BLaER1 treated with 17β-estradiol and CSF1 and Interleukin-3, amounts not matched to agents 10 nM and 100 nM (cell line): ENCODE results near the gene CKS2.
"Not testable (repeated sequence)": the region's sequence is repeated elsewhere in the genome, so short reads cannot be mapped to it uniquely, and the experiment has no call there.

Experiments used
- H3K27ac ChIP-seq, 11 experiments: shearing (Covaris generic); formaldehyde crosslinking; 2 replicates each; pipeline ENCODE4 v1.8.1; 2022
- H3K27me3 ChIP-seq, 11 experiments: shearing (Covaris generic); formaldehyde crosslinking; 2 replicates each; pipeline ENCODE4 v1.8.1; 2022
- H3K36me3 ChIP-seq, 11 experiments: shearing (Covaris generic); formaldehyde crosslinking; 2 replicates each; pipeline ENCODE4 v1.8.1; 2022
- H3K4me1 ChIP-seq, 10 experiments: shearing (Covaris generic); formaldehyde crosslinking; 2 replicates each; pipeline ENCODE4 v1.8.1; 2022
- H3K4me2 ChIP-seq, 11 experiments: shearing (Covaris generic); formaldehyde crosslinking; 2 replicates each; pipeline ENCODE4 v1.8.1; 2022
- H3K4me3 ChIP-seq, 10 experiments: shearing (Covaris generic); formaldehyde crosslinking; 2 replicates each; pipeline ENCODE4 v1.8.1; 2022
- H3K9ac ChIP-seq, 11 experiments: shearing (Covaris generic); formaldehyde crosslinking; 2 replicates each; pipeline ENCODE4 v1.8.1; 2022
- H3K9me3 ChIP-seq, 11 experiments: shearing (Covaris generic); formaldehyde crosslinking; replicated peaks in 1 of 11; 2 replicates each; pipeline ENCODE4 v1.8.1; 2022
- H4K20me1 ChIP-seq, 11 experiments: shearing (Covaris generic); formaldehyde crosslinking; 2 replicates each; pipeline ENCODE4 v1.8.1; 2022
- Cebpa-rat ChIP-seq, 11 experiments: shearing (Covaris generic); IDR thresholded peaks; 2 replicates each; pipeline ENCODE4 v1.8.1; 2022

Gene CKS2

DNA sequence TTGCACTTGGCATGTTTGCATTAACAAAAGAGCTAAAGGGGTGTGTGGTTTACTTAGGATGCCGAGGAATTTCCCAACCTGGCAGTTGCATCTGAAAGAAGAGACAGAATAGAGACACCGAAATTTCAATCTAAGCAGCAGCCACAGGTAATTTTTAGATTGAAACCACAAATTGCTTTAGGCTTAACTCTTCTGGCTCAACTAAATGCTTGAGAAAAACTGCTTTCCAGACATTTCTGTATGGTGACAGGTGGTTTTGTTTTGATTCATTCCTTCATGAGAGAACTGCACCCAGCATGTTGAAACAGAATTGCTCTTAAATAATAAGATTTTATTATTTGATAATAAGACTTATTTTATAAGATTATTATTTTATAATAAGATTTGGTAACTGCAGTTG is 28.8 kb downstream of the CKS2 start:
- H4K20me1 ChIP-seq = peaks cover 0 to 3% (median 0%) of the 10 kb centered on the region in 11 experiments; a peak in 1 of 22 replicates
- no peak for TF ChIP-seq Cebpa-rat (IDR thresholded peaks at IDR 0.05)
- no peak overlapping the region for H3K9ac ChIP-seq
- H3K9me3 ChIP-seq = peaks cover 0 to 15% (median 0%) of the 10 kb centered on the region in 11 experiments; a peak in 9 of 22 replicates
- peaks cover 98 to 100% (median 100%) of the 10 kb centered on the region in 11 experiments for H3K36me3 ChIP-seq
- H3K4me2 ChIP-seq = no peak overlapping the region
- no peak overlapping the region for H3K4me3 ChIP-seq
- no peak overlapping the region for H3K27ac ChIP-seq
- H3K27me3 ChIP-seq = no peaks in the 10 kb centered on the region
- H3K4me1 ChIP-seq = no peaks in the 10 kb centered on the region

GRCh38 chr9:89340332-89340731 is 29.3 kb downstream of the CKS2 start:
- peaks cover 0 to 15% (median 0%) of the 10 kb centered on the region in 11 experiments; a peak in 9 of 22 replicates for H3K9me3 ChIP-seq
- H3K27ac ChIP-seq = no peak overlapping the region
- no peak overlapping the region for H3K4me2 ChIP-seq
- H3K9ac ChIP-seq = no peak overlapping the region
- TF ChIP-seq Cebpa-rat (IDR thresholded peaks at IDR 0.05) = no peak
- H3K4me3 ChIP-seq = no peak overlapping the region
- no peaks in the 10 kb centered on the region for H3K4me1 ChIP-seq
- peaks cover 0 to 4% (median 0%) of the 10 kb centered on the region in 11 experiments; a peak in 3 of 22 replicates for H4K20me1 ChIP-seq
- H3K36me3 ChIP-seq = peaks cover 98 to 100% (median 100%) of the 10 kb centered on the region in 11 experiments
- H3K27me3 ChIP-seq = no peaks in the 10 kb centered on the region

DNA sequence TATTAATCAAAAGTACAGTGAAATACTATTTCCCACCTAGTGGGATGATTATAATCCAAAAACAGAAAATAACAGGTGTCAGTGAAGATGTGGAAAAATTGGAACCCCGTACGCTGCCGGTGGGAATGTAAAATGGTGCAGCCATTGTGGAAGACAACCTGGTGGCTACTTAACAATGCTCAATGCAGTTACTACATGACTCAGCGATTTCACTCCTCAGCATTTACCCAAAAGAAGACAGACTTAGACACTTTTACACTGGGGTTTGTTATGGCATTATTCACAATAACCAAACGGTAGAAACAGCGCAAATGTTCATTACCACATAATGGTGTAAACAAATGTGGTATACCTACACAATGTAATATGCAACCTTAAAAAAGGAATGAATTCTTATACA is 31.2 kb downstream of the CKS2 start:
- Histone ChIP-seq H3K27ac (no peak overlapping the region), H3K4me2 (no peak overlapping the region), H3K4me3 (no peak overlapping the region), H3K4me1 (no peaks in the 10 kb centered on the region), H4K20me1 (peaks cover 0 to 8% (median 0%) of the 10 kb centered on the region in 11 experiments; a peak in 4 of 22 replicates), H3K36me3 (peaks cover 98 to 100% (median 100%) of the 10 kb centered on the region in 11 experiments), H3K27me3 (no peaks in the 10 kb centered on the region), H3K9me3 (peaks cover 0 to 15% (median 0%) of the 10 kb centered on the region in 11 experiments; a peak in 9 of 22 replicates), H3K9ac (no peak overlapping the region)
- TF ChIP-seq Cebpa-rat (IDR thresholded peaks at IDR 0.05) = no peak

DNA sequence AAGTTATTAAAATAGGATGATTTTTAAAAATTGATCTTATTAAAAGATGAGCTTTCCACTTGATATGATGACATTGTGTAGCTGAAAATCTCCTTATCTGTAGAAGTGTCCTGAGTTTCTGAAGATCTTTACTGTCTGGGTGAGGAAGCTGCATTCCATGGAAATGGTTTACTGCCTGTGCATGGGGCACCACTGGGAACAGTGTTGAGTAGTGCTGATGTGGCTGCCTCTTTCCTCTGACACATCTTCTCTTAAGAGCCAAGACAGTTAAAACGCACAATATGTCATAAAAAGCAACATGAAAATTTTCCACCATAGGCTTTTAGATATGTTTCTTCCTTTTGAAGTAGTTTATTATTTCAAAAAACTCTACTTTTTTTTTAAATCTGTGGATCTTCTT is 32.0 kb downstream of the CKS2 start:
- Histone ChIP-seq H3K4me2 (no peak overlapping the region), H3K36me3 (peaks cover 98 to 100% (median 100%) of the 10 kb centered on the region in 11 experiments), H3K4me1 (no peaks in the 10 kb centered on the region)

DNA sequence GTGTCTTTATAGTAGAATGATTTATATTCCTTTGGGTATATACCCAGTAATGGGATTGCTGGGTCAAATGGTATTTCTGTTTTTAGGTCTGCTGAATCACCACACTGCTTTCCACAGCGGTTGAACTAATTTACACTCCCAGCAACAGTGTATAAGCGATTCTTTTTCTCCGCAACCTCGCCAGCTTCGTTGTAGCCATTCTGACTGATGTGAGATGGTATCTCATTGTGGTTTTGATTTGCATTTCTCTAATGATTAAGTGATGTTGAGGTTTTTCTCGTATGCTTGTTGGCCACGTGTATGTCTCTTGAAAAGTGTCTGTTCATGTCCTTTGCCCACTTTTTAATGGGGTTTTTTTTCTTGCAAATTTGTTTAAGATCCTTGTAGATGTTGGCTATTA is 32.8 kb downstream of the CKS2 start:
- not testable (repeated sequence) for H3K9ac ChIP-seq, H3K27me3 ChIP-seq, H3K4me3 ChIP-seq, H3K4me1 ChIP-seq, H3K4me2 ChIP-seq, H3K27ac ChIP-seq
- peaks cover 0 to 14% (median 0%) of the 10 kb centered on the region in 11 experiments; a peak in 4 of 22 replicates for H4K20me1 ChIP-seq
- peaks cover 98 to 100% (median 100%) of the 10 kb centered on the region in 11 experiments for H3K36me3 ChIP-seq
- peaks cover 0 to 15% (median 0%) of the 10 kb centered on the region in 11 experiments; a peak in 9 of 22 replicates for H3K9me3 ChIP-seq

More for the DNA sequence above, 32.0 kb downstream of the CKS2 start:
- Histone ChIP-seq H3K9ac (no peak overlapping the region), H4K20me1 (peaks cover 0 to 14% (median 0%) of the 10 kb centered on the region in 11 experiments; a peak in 4 of 22 replicates), H3K27me3 (no peaks in the 10 kb centered on the region), H3K4me3 (no peak overlapping the region), H3K9me3 (peaks cover 0 to 15% (median 0%) of the 10 kb centered on the region in 11 experiments; a peak in 9 of 22 replicates), H3K27ac (no peak overlapping the region)
- TF ChIP-seq Cebpa-rat (IDR thresholded peaks at IDR 0.05) = no peak

DNA sequence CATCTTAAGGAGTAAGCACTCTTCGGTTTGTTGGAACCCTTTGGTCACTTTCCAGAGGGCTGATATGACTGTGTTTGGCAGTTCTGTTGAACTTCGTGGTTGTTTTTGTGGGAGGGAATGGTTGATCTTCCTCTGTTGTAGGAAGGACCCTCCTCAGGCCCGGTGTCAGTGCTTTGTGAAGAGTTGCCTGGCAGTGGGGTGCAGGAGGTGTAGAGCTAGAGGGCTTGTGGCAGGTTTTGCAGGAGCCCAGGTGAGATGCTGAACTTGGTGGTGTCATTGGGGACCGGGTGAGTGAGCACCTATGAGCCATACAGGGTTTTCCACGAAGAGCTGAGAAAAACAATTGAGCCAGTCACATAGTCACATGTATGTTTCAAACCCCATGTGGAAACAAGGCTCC is 34.5 kb downstream of the CKS2 start:
- H3K27me3 ChIP-seq = no peaks in the 10 kb centered on the region
- H3K36me3 ChIP-seq = peaks cover 98 to 100% (median 100%) of the 10 kb centered on the region in 11 experiments
- no peak overlapping the region for H3K9ac ChIP-seq

GRCh38 chr9:89346696-89347095 is 35.7 kb downstream of the CKS2 start:
- Histone ChIP-seq H3K4me1 (peaks cover 0 to 5% (median 0%) of the 10 kb centered on the region in 10 experiments; a peak in 3 of 20 replicates), H3K27ac (no peak overlapping the region), H3K9me3 (peaks cover 0 to 15% (median 0%) of the 10 kb centered on the region in 11 experiments; a peak in 9 of 22 replicates), H3K9ac (no peak overlapping the region), H3K27me3 (no peaks in the 10 kb centered on the region), H3K4me3 (no peak overlapping the region), H3K36me3 (peaks cover 99 to 100% (median 100%) of the 10 kb centered on the region in 11 experiments), H3K4me2 (no peak overlapping the region), H4K20me1 (peaks cover 0 to 26% (median 6%) of the 10 kb centered on the region in 11 experiments; a peak in 5 of 22 replicates)
- TF ChIP-seq Cebpa-rat (IDR thresholded peaks at IDR 0.05) = no peak

More for the DNA sequence above, 34.5 kb downstream of the CKS2 start:
- Histone ChIP-seq H3K4me1 (no peaks in the 10 kb centered on the region), H3K4me2 (no peak overlapping the region), H3K9me3 (peaks cover 0 to 15% (median 0%) of the 10 kb centered on the region in 11 experiments; a peak in 9 of 22 replicates), H3K27ac (no peak overlapping the region), H4K20me1 (peaks cover 0 to 15% (median 0%) of the 10 kb centered on the region in 11 experiments; a peak in 4 of 22 replicates), H3K4me3 (no peak overlapping the region)
- TF ChIP-seq Cebpa-rat (IDR thresholded peaks at IDR 0.05) = no peak

DNA sequence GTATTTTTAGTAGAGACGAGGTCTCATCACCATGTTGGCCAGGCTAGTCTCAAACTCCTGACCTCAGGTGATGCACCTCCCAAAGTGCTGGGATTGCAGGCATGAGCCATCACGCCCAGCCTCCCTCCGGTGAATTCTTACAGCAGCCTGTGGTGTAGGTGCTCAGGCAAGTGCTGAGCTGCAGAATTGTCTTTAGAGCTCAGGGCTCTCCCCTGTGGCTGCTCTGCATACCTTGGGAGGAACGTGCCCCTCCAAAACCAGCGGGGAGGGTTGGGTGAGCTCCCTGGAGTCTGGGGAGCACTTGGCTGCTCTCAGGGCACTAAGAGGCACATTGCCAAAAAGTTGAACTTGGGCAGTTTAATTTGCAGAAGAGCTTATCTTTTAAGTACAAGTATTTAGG is 36.7 kb downstream of the CKS2 start:
- TF ChIP-seq Cebpa-rat (IDR thresholded peaks at IDR 0.05) = no peak
- no peak overlapping the region for H3K4me3 ChIP-seq
- H3K9ac ChIP-seq = no peak overlapping the region
- peaks cover 0 to 35% (median 7%) of the 10 kb centered on the region in 11 experiments; a peak in 8 of 22 replicates for H4K20me1 ChIP-seq
- peaks cover 99 to 100% (median 100%) of the 10 kb centered on the region in 11 experiments for H3K36me3 ChIP-seq
- peaks cover 0 to 13% (median 0%) of the 10 kb centered on the region in 11 experiments; a peak in 9 of 22 replicates for H3K9me3 ChIP-seq
- no peak overlapping the region for H3K27ac ChIP-seq
- H3K4me2 ChIP-seq = no peak overlapping the region
- peaks cover 0 to 12% (median 0%) of the 10 kb centered on the region in 10 experiments; a peak in 5 of 20 replicates for H3K4me1 ChIP-seq
- H3K27me3 ChIP-seq = no peaks in the 10 kb centered on the region

DNA sequence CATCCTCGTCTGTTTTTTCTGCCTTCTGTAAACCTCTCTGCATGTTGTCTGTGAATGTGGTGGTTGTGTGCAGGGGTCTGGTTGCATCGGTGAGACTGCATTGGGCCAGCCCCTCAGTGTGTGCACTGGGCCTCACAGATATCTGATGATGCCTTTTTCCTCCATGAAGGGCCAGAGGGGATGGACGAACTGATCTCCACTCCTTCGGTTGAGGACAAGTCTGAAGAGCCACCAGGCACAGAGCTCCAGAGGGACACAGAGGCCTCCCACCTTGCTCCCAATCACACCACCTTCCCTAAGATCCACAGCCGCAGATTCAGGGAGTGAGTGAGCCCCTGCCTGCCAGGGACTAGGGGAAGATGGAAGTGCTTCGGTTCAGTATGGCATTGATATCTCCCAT is 38.6 kb downstream of the CKS2 start:
- H3K9ac ChIP-seq = no peak overlapping the region
- no peak overlapping the region for H3K27ac ChIP-seq
- no peak overlapping the region for H3K4me3 ChIP-seq
- peaks cover 100% of the 10 kb centered on the region in 11 experiments for H3K36me3 ChIP-seq
- H3K4me1 ChIP-seq = peaks cover 0 to 12% (median 0%) of the 10 kb centered on the region in 10 experiments; a peak in 5 of 20 replicates
- no peak for TF ChIP-seq Cebpa-rat (IDR thresholded peaks at IDR 0.05)
- no peaks in the 10 kb centered on the region for H3K9me3 ChIP-seq
- H3K4me2 ChIP-seq = no peak overlapping the region
- peaks cover 0 to 55% (median 20%) of the 10 kb centered on the region in 11 experiments; a peak in 9 of 22 replicates for H4K20me1 ChIP-seq
- H3K27me3 ChIP-seq = no peaks in the 10 kb centered on the region
